Measurements from ENCODE around the gene UNC5A.

UNC5A gene
- total RNA-seq = 0 reads per million in 2 donors

- DNase-seq = peak in 4 of 5 experiments; percentile 10 to 62 (median 34)
Measured at GRCh38 chr5:176810081-176810597, at the start of gene UNC5A. TSS of gene UNC5A (plus strand) at chr5:176810559. CDS start at chr5:176810751, 192 bp downstream.

GRCh38 chr5:176761755-176762154 is 48.6 kb upstream of the UNC5A start:
- DNase-seq = no peak

GRCh38 chr5:176762489-176762888 is 47.9 kb upstream of the UNC5A start:
- no peak for DNase-seq

GRCh38 chr5:176765687-176766086 is 44.7 kb upstream of the UNC5A start:
- no peak for DNase-seq

GRCh38 chr5:176768174-176768970 is 42.0 kb upstream of the UNC5A start:
- DNase-seq = no peak

GRCh38 chr5:176769911-176770310 is 40.4 kb upstream of the UNC5A start:
- no peak for DNase-seq

GRCh38 chr5:176770431-176770830 is 39.9 kb upstream of the UNC5A start:
- no peak for DNase-seq

GRCh38 chr5:176771102-176771845 is 39.1 kb upstream of the UNC5A start:
- no peak for DNase-seq

GRCh38 chr5:176772271-176773210 is 37.8 kb upstream of the UNC5A start:
- no peak for DNase-seq

GRCh38 chr5:176773408-176774035 is 36.8 kb upstream of the UNC5A start:
- no peak for DNase-seq

GRCh38 chr5:176774216-176775171 is 35.9 kb upstream of the UNC5A start:
- no peak for DNase-seq

- no peak for DNase-seq
Measured at GRCh38 chr5:176775409-176775808, 35.0 kb upstream of the UNC5A start.

GRCh38 chr5:176776141-176776865 is 34.1 kb upstream of the UNC5A start:
- no peak for DNase-seq

GRCh38 chr5:176776916-176777315 is 33.4 kb upstream of the UNC5A start:
- no peak for DNase-seq

- no peak for DNase-seq
Measured at GRCh38 chr5:176778921-176779465, 31.4 kb upstream of the UNC5A start.

GRCh38 chr5:176779537-176779936 is 30.8 kb upstream of the UNC5A start:
- DNase-seq = no peak

- no peak for DNase-seq
Measured at GRCh38 chr5:176780176-176781053, 29.9 kb upstream of the UNC5A start.

GRCh38 chr5:176781054-176781375 is 29.3 kb upstream of the UNC5A start:
- DNase-seq = no peak
